ENCODE data around the gene CLDN11.

The CLDN11 gene

GRCh38 chr3:170418422-170419398, at the start of gene CLDN11:
TSS of gene CLDN11 (plus strand) at chr3:170418868. CDS start at chr3:170419067, 199 bp downstream.
- peak; percentile 80 for DNase-seq (ENCODE audit: low read depth, low spot score)
- in situ Hi-C loops (cut with HindIII; ENCODE audit: low sequenced_read_pairs): no loop called here
- TF ChIP-seq CTCF (IDR thresholded peaks at IDR 0.05; ENCODE audit: low read depth, low read length): peak; percentile 45

GRCh38 chr3:170368921-170369320, 49.7 kb upstream of the CLDN11 start:
- DNase-seq (ENCODE audit: low read depth, low spot score): no peak
- in situ Hi-C loops (cut with HindIII; ENCODE audit: low sequenced_read_pairs): no loop called here
- H3K4me3 ChIP-seq (ENCODE audit: low read depth, low read length): no peak overlapping the region
- peak; percentile 25 for TF ChIP-seq CTCF (IDR thresholded peaks at IDR 0.05; ENCODE audit: low read depth, low read length)

More at GRCh38 chr3:170418422-170419398, at the start of gene CLDN11:
- peak within 1 kb of the TSS; percentile 87 for H3K4me3 ChIP-seq (ENCODE audit: low read depth, low read length)

GRCh38 chr3:170372190-170372879, 46.3 kb upstream of the CLDN11 start:
- H3K4me3 ChIP-seq (ENCODE audit: low read depth, low read length): no peak overlapping the region
- no peak for DNase-seq (ENCODE audit: low read depth, low spot score)
- in situ Hi-C loops (cut with HindIII; ENCODE audit: low sequenced_read_pairs): no loop called here
- no peak for TF ChIP-seq CTCF (IDR thresholded peaks at IDR 0.05; ENCODE audit: low read depth, low read length)

- in situ Hi-C loops (cut with HindIII; ENCODE audit: low sequenced_read_pairs): no loop called here
- no peak overlapping the region for H3K4me3 ChIP-seq (ENCODE audit: low read depth, low read length)
- no peak for TF ChIP-seq CTCF (IDR thresholded peaks at IDR 0.05; ENCODE audit: low read depth, low read length)
- DNase-seq (ENCODE audit: low read depth, low spot score): peak; percentile 34
Measured at GRCh38 chr3:170383567-170383966, 35.1 kb upstream of the CLDN11 start.

GRCh38 chr3:170386468-170386867, 32.2 kb upstream of the CLDN11 start:
- no peak for DNase-seq (ENCODE audit: low read depth, low spot score)
- in situ Hi-C loops (cut with HindIII; ENCODE audit: low sequenced_read_pairs): no loop called here
- TF ChIP-seq CTCF (IDR thresholded peaks at IDR 0.05; ENCODE audit: low read depth, low read length): no peak
- no peak overlapping the region for H3K4me3 ChIP-seq (ENCODE audit: low read depth, low read length)

- no peak overlapping the region for H3K4me3 ChIP-seq (ENCODE audit: low read depth, low read length)
- TF ChIP-seq CTCF (IDR thresholded peaks at IDR 0.05; ENCODE audit: low read depth, low read length): no peak
- DNase-seq (ENCODE audit: low read depth, low spot score): no peak
- in situ Hi-C loops (cut with HindIII; ENCODE audit: low sequenced_read_pairs): no loop called here
Measured at GRCh38 chr3:170387950-170388349, 30.7 kb upstream of the CLDN11 start.
